ENCODE data around the gene RAPGEF1.

RAPGEF1 gene

DNA sequence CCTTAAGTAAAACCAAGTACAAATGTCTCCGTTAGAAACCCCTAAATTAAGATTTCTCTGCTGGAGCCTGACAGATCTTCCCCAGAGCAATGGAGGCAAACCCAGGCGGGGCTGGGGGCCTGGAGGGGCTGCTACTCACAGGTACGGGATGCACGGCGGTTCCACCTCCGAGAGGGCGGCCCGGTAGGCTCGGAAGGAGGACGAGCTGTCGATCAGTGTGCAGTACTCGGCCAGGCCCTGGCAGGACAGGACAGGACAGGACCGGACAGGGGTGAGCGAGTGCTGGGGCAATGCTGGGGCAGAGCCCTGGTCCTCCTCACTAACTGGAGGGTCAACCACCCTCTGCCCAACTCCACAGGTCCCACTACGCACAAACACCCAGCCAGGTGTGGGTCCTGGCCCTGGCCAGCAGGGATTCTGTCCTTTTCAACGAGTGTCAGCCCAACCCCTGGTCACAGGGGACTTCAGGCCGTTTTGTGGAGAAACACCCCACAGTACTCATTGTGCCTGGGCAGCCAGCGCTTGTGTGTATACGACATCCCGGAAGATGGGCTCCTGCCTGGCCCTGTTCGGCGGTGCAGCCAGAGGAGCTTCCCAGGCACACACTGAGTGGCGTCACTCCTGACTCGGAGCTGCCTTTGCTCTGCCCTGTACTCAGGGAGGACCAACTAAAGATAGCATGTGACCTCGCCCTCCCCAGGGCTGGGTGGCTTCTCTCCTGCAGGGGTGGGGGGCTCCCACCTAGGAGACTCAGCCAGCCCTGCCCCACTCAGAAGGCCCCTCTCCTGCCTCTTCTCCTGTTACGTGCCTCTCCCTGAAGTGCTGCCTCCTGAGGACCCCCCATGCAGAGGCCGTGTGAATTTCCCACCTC, 157.2 kb downstream of the RAPGEF1 start:
- no peak for DNase-seq

- DNase-seq = no peak
Measured at GRCh38 chr9:131582056-131582455, 157.8 kb downstream of the RAPGEF1 start.

GRCh38 chr9:131580358-131580757, 159.5 kb downstream of the RAPGEF1 start:
- DNase-seq = no peak

GRCh38 chr9:131579789-131580211, 160.1 kb downstream of the RAPGEF1 start:
- DNase-seq = no peak

DNA sequence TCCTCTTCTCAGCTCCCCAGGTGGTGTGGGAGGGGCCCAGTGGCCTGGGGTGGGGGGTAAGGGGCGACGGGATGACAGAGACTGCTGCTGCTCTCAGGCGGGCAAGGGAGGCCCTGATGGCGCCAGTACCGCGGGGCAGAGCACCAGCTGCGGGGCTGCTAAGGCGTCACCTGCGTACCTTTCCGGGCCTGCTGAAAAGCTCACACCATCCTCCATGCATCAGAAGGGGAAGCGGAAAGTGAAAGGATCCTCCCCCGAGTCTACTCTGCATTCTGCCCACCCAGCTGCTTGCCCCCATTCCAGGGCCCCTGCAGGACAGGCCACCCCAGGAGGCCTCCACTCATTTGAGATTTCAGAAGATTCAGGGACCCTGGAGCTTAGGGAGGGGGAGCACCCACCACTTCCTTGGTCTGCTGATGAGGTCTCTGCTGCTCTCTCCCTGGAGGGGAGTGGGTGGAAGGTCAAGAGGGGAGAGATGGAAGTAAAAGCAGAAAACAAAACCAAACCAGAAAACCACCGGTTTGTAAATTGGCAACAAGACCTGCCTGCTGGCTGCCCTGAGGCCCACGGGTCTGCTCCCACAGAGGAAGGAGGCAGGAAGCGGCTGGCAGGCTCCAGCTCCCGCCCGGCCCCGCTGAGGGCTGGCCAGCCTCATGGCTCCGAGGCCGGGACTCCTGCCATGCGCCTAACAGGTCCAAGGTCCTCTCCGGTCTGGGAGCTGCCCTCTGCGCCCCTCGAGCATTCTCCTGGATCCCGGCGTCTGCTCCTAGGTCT, 161.0 kb downstream of the RAPGEF1 start:
- peak; percentile 39 for DNase-seq

GRCh38 chr9:131578021-131578420, 161.9 kb downstream of the RAPGEF1 start:
- peak; percentile 39 for DNase-seq

GRCh38 chr9:131577005-131578000, 162.6 kb downstream of the RAPGEF1 start:
- DNase-seq = peak; percentile 45

GRCh38 chr9:131575946-131576853, 163.7 kb downstream of the RAPGEF1 start:
- DNase-seq = no peak

- DNase-seq = no peak
Measured at GRCh38 chr9:131574730-131575640, 164.9 kb downstream of the RAPGEF1 start.

DNA sequence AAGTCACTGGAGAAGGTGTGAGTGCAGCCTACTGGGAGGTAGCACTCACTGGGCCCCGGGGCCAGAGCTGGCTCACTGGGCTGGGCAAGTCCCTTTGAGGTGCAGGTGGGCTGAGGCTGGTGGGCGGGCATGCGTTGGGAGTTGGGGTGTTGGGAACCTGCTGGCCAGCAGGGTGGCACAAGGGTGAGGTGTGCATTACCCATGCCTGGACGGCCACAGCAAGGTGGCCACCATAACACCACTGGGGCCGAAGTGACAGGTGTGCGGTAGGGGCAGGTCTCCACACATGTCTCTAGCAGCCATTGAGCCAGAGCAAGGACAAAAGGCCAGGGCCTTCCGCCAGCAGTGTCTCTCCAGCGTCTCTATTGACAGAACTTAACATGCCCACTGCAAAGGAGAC, 172.0 kb downstream of the RAPGEF1 start:
- no peak for DNase-seq

DNA sequence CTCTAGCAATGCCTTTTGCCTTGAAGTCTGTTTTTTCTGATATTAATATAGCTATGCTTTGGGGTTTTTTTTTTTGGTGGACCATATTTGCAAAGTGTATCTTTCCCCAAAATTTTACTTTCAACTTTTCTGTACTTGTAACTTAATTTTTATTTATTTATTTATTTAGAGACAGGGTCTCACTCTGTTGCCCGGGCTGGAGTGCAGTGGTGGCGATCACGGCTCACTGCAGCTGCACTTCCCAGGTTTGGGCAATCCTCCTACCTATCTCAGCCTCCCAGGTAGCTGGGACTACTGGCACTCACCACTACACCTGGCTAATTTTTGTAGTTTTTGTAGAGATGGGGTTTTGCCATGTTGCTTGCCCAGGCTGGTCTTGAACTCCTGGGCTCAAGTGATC, 173.7 kb downstream of the RAPGEF1 start:
- DNase-seq = no peak

DNA sequence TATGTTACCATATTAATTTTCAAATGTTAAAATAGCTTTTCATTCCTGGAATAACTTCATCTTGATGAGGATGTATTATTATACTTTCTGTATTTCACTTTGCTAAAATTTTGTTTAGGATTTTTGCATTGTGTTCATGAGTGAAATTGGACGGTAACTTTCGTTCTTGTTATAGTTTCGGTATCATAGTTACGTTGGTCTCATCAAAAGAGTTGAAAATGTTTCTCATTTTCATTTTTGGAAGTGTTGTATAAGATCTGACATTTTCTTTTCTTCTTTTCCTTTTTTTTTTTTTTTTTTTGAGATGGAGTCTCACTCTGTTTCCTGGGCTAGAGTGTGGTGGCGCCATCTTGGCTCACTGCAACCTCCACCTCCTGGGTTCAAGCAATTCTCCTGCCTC, 174.5 kb downstream of the RAPGEF1 start:
- DNase-seq = no peak

GRCh38 chr9:131562032-131562959, 177.6 kb downstream of the RAPGEF1 start:
- DNase-seq = no peak

DNA sequence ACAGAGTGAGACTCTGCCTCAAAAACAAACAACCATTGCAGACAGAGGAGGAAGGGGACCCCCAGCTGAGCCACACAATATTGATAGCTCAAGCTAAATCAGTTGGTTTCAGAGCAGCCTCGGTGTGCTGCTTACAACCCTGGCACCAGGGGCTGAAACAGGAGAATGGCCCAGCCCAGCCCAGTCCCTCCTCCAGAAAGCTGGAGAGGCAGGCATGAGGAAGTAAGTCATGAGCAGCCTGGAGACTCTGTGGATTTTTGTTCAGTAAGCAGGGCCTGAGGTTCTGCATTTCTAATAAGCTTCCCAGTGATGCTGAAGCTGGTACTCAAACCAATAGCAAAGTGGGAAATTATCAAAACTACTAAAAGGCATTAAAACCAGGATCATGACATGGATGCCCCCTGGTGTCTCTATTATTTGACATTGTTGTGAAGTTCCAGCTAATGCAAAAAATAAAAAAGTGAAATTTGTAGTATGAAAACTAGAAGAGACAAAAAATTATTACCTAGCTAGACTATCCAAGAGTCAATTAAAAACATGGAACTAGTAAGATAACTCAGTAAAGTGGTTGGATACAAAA, 180.4 kb downstream of the RAPGEF1 start:
- no peak for DNase-seq

DNA sequence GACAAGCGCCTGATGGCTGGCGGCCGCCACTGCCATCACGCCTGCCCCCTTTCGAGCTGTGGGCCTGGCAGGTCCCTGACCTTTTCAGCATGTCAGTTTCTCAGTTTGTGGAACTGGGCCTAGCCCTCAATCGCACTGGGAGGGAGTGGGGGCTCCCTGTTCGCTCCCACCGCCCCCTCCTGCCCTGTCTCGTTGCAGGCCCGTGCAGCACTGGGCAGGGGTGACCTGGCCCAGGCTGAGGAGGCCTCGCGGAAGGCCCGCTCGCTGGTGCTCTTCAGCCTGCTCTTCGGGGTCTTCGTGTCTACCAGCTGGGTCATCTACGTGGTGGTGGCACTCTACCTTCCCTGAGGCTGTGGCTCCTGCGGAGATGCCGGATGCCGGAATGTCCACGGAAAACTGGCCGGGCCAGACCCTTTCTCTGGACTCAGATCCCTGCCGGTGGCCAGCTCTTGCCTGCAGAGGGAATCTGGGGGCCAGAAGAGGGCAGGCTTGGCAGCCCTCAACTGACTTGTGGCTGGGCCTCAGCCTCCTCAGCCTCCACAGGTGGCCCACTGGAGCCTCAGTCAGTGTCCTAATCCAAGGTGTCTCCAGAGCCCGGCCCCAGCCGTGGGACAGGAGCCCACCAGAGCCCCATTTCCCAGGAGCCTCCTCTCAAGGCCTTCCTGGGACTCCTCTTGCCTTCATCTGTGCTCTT, 181.9 kb downstream of the RAPGEF1 start:
- DNase-seq = no peak

- no peak for DNase-seq
Measured at GRCh38 chr9:131555841-131556673, 183.8 kb downstream of the RAPGEF1 start.

- no peak for DNase-seq
Measured at GRCh38 chr9:131554843-131555351, 185.0 kb downstream of the RAPGEF1 start.

Measured in right kidney (tissue), 1 donor.